Fibroblast of lung (primary cell): ENCODE results near the gene NAP1L4.

ENCODE experiments used
- EZH2 ChIP-seq: IDR thresholded peaks from 2 replicates; pipeline ENCODE4 v1.5.1; 2012; ENCODE audit warnings: low read length, control low read depth, mild to moderate bottlenecking; ENCODE audit errors: missing control alignments
- TF ChIP-seq, protein P1 (sequence below), 2 donors: IDR thresholded peaks in 1 of 2; conservative IDR thresholded peaks in 1 of 2; 1 replicate in 1 of 2; 2 replicates in 1 of 2; pipeline ENCODE4 v1.5.1; 2011 to 2012; ENCODE audit warnings: low read length in 2 of 2, control low read depth in 1 of 2, inconsistent platforms in 1 of 2, low read depth in 1 of 2, mild to moderate bottlenecking in 1 of 2

DNA sequence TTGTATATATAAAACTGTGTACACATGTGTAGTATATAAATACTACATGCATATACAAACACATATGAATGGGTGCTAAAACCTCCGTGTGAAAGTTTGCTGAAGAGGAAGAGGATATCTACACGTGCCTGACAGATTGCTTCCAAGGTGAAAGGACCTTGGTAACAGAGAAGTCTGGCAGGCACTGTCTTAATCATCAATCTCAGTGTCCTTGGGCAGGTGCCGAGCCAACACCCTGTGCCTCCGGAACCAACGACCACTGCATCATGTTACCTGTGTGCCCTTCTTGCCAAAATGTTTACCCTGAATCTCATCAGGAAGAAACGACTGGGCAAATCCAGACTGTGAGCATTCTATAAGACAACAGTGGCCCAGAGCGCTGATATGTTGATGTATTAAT, 15.0 kb downstream of the NAP1L4 start:
- TF ChIP-seq, protein P1, sequence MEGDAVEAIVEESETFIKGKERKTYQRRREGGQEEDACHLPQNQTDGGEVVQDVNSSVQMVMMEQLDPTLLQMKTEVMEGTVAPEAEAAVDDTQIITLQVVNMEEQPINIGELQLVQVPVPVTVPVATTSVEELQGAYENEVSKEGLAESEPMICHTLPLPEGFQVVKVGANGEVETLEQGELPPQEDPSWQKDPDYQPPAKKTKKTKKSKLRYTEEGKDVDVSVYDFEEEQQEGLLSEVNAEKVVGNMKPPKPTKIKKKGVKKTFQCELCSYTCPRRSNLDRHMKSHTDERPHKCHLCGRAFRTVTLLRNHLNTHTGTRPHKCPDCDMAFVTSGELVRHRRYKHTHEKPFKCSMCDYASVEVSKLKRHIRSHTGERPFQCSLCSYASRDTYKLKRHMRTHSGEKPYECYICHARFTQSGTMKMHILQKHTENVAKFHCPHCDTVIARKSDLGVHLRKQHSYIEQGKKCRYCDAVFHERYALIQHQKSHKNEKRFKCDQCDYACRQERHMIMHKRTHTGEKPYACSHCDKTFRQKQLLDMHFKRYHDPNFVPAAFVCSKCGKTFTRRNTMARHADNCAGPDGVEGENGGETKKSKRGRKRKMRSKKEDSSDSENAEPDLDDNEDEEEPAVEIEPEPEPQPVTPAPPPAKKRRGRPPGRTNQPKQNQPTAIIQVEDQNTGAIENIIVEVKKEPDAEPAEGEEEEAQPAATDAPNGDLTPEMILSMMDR (conservative IDR thresholded peaks at IDR 0.05 in 1 of 2, IDR thresholded peaks at IDR 0.05 in 1 of 2; ENCODE audit: low read depth in 1 of 2, low read length in 2 of 2), result no peak
- no peak for TF ChIP-seq EZH2
